Iris pigment epithelial cell (primary cell): Measurements from ENCODE around the gene TJAP1.
"Not testable (repeated sequence)": the region's sequence is repeated elsewhere in the genome, so short reads cannot be mapped to it uniquely, and the experiment has no call there.

Experiments
- DNase-seq: peaks from one replicate; pipeline ENCODE4 v3.0.0-alpha.2; 2011; ENCODE audit warnings: low read depth

The TJAP1 gene

GRCh38 chr6:43539409-43539808 lies 62.0 kb downstream of the TJAP1 start:
- DNase-seq = not testable (repeated sequence)

GRCh38 chr6:43540507-43540906 lies 63.1 kb downstream of the TJAP1 start:
- no peak for DNase-seq

- no peak for DNase-seq
These were observed 64.6 kb downstream of the TJAP1 start for GRCh38 chr6:43541774-43542471.

DNA sequence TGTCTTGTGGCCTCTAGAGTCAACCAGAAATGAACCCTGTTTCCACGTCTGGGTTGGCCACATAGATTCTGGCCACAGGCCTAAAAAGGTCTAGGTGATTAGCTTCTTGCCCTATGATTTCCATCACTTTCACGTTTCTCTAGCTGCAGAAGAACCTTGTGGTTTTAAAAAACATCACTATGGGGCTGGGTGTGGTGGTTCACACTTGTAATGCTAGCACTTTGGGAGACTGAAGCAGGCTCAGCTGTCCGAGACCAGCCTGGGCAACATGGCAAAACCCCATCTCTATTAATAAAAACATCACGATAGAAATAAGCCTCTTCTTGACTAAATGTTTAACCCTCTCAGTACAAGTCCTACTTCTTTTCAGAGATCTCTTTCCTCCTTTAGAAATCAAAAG lies 67.1 kb downstream of the TJAP1 start:
- DNase-seq = no peak

DNA sequence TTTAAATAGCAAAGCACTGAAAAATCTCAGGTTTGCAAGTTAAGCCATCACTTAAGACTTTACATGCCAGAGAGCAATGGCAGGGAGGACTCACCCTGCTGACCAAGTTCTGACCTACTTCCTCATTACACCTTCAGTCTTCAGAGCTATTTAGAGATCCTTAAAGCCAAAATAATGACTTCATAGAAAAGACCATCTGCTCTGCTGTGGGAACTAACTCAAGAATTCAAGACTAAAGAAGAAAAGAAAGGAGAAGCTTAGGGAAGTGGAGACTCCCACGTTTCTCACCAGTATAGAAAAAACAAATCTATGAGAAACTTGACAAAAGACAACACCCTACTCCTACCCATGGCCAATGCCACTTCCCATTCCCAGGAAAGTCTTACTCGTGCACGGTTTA lies 69.9 kb downstream of the TJAP1 start:
- DNase-seq = no peak
